Measurements from ENCODE around the gene RUNX2. TPM values are rescaled to one million over a fixed set of nuclear protein-coding genes. Genes with fewer than 3 reads are reported as not detected.

Gene RUNX2
- total and polyA plus RNA-seq, 10 of the 15 experiments (the other 5 are each of a cell fraction or from before 2014, with no cell fraction given): 0.01 to 0.77 (median 0.15) TPM; not detected in 3

DNA sequence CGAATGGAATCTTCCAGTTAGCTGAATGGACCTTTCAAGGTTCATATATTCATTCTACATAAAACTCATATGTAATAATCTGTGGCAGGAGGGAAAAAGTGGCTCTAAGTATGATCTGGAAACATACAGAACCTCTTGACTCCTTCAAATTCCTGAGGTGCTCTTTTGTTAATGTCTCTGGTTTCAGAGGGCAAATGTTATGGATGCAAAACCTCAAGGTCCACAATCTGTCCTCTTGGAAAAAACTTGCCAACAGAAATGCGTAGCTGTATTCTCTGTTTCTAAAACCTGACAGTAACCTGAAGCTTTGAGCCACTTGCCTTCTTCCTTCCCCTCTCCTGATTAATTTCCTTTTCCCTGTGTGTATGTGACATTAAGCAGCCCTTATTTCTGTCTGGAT is 130.5 kb downstream of the RUNX2 start:
- intact Hi-C loops (cut with micrococcal nuclease; ENCODE audit: unreplicated experiment): no loop called here
- no peak overlapping the region for H3K9ac ChIP-seq (ENCODE audit: control insufficient read depth, insufficient read depth, low read length)
- CTCF ChIA-PET: no interaction called here

More for the DNA sequence above, 130.5 kb downstream of the RUNX2 start:
- RAD21 ChIA-PET (ENCODE audit: unreplicated experiment): no interaction called here
- in situ Hi-C loops (cut with MboI): no loop called here
- BruUV-seq (replicated peaks): no TSS peak
- Histone ChIP-seq H3K4me3 (no peak overlapping the region), H3K4me2 (ENCODE audit: control insufficient read depth, insufficient read depth) (no peak overlapping the region), H3K36me3 (ENCODE audit: control insufficient read depth in 2 of 2, insufficient read depth in 2 of 2, low read length in 1 of 2) (no peaks in the 10 kb centered on the region), H3K27ac (ENCODE audit: control insufficient read depth, insufficient read depth) (no peak overlapping the region), H3K9me3 (replicated peaks; ENCODE audit: control insufficient read depth, insufficient read depth, low read length) (no peaks in the 10 kb centered on the region), H3K4me1 (ENCODE audit: control insufficient read depth, insufficient read depth, low read length) (no peaks in the 10 kb centered on the region), H4K20me1 (ENCODE audit: control insufficient read depth, insufficient read depth) (no peaks in the 10 kb centered on the region), H2AFZ (ENCODE audit: control insufficient read depth, low read depth, low read length) (no peak overlapping the region), H3K79me2 (ENCODE audit: control insufficient read depth, insufficient read depth, low read length) (no peaks in the 10 kb centered on the region), H3K27me3 (replicated peaks in 1 of 2; ENCODE audit: control insufficient read depth in 2 of 2, insufficient read depth in 2 of 2, low read length in 1 of 2) (no peaks in the 10 kb centered on the region)
- 32% methylated on average over 2 of the region's 2 CpGs for WGBS (ENCODE audit: insufficient coverage, insufficient replicate concordance, low lambda C conversion rate, missing lambda C conversion rate)
- ATAC-seq (no peak), FAIRE-seq (no peak), DNase-seq (ENCODE audit: low read depth, low spot score) (no peak)
- TF ChIP-seq LARP7 (IDR thresholded peaks at IDR 0.05) (no peak), HDGF (IDR thresholded peaks at IDR 0.05) (no peak), ASH2L (IDR thresholded peaks at IDR 0.05; ENCODE audit: borderline replicate concordance, low read depth) (no peak), PML (IDR thresholded peaks at IDR 0.05; ENCODE audit: low read length) (no peak)
- TF ChIP-seq, protein P1, sequence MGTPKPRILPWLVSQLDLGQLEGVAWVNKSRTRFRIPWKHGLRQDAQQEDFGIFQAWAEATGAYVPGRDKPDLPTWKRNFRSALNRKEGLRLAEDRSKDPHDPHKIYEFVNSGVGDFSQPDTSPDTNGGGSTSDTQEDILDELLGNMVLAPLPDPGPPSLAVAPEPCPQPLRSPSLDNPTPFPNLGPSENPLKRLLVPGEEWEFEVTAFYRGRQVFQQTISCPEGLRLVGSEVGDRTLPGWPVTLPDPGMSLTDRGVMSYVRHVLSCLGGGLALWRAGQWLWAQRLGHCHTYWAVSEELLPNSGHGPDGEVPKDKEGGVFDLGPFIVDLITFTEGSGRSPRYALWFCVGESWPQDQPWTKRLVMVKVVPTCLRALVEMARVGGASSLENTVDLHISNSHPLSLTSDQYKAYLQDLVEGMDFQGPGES (IDR thresholded peaks at IDR 0.05): no peak
- TF ChIP-seq, protein P2, sequence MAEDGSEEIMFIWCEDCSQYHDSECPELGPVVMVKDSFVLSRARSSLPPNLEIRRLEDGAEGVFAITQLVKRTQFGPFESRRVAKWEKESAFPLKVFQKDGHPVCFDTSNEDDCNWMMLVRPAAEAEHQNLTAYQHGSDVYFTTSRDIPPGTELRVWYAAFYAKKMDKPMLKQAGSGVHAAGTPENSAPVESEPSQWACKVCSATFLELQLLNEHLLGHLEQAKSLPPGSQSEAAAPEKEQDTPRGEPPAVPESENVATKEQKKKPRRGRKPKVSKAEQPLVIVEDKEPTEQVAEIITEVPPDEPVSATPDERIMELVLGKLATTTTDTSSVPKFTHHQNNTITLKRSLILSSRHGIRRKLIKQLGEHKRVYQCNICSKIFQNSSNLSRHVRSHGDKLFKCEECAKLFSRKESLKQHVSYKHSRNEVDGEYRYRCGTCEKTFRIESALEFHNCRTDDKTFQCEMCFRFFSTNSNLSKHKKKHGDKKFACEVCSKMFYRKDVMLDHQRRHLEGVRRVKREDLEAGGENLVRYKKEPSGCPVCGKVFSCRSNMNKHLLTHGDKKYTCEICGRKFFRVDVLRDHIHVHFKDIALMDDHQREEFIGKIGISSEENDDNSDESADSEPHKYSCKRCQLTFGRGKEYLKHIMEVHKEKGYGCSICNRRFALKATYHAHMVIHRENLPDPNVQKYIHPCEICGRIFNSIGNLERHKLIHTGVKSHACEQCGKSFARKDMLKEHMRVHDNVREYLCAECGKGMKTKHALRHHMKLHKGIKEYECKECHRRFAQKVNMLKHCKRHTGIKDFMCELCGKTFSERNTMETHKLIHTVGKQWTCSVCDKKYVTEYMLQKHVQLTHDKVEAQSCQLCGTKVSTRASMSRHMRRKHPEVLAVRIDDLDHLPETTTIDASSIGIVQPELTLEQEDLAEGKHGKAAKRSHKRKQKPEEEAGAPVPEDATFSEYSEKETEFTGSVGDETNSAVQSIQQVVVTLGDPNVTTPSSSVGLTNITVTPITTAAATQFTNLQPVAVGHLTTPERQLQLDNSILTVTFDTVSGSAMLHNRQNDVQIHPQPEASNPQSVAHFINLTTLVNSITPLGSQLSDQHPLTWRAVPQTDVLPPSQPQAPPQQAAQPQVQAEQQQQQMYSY (CRISPR knock-in tag; IDR thresholded peaks at IDR 0.05): no peak
- TF ChIP-seq, protein P3, sequence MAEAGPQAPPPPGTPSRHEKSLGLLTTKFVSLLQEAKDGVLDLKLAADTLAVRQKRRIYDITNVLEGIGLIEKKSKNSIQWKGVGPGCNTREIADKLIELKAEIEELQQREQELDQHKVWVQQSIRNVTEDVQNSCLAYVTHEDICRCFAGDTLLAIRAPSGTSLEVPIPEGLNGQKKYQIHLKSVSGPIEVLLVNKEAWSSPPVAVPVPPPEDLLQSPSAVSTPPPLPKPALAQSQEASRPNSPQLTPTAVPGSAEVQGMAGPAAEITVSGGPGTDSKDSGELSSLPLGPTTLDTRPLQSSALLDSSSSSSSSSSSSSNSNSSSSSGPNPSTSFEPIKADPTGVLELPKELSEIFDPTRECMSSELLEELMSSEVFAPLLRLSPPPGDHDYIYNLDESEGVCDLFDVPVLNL (IDR thresholded peaks at IDR 0.05; ENCODE audit: low read depth, low read length): no peak
- TF ChIP-seq, protein P4, sequence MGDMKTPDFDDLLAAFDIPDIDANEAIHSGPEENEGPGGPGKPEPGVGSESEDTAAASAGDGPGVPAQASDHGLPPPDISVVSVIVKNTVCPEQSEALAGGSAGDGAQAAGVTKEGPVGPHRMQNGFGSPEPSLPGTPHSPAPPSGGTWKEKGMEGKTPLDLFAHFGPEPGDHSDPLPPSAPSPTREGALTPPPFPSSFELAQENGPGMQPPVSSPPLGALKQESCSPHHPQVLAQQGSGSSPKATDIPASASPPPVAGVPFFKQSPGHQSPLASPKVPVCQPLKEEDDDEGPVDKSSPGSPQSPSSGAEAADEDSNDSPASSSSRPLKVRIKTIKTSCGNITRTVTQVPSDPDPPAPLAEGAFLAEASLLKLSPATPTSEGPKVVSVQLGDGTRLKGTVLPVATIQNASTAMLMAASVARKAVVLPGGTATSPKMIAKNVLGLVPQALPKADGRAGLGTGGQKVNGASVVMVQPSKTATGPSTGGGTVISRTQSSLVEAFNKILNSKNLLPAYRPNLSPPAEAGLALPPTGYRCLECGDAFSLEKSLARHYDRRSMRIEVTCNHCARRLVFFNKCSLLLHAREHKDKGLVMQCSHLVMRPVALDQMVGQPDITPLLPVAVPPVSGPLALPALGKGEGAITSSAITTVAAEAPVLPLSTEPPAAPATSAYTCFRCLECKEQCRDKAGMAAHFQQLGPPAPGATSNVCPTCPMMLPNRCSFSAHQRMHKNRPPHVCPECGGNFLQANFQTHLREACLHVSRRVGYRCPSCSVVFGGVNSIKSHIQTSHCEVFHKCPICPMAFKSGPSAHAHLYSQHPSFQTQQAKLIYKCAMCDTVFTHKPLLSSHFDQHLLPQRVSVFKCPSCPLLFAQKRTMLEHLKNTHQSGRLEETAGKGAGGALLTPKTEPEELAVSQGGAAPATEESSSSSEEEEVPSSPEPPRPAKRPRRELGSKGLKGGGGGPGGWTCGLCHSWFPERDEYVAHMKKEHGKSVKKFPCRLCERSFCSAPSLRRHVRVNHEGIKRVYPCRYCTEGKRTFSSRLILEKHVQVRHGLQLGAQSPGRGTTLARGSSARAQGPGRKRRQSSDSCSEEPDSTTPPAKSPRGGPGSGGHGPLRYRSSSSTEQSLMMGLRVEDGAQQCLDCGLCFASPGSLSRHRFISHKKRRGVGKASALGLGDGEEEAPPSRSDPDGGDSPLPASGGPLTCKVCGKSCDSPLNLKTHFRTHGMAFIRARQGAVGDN (IDR thresholded peaks at IDR 0.05): no peak
- SMC1A ChIA-PET (ENCODE audit: uncharacterized antibody, unreplicated experiment): no interaction called here
- POLR2A ChIA-PET: no interaction called here
